GM20431 (cell line): ENCODE data around the gene ANKS1A.
"Not testable (repeated sequence)": the region's sequence is repeated elsewhere in the genome, so short reads cannot be mapped to it uniquely, and the experiment has no call there.

ENCODE experiments used
- in situ Hi-C: fragments of 300-500 bp; cut with MseI, MboI; formaldehyde crosslinking; loops from one replicate; pipeline ENCODE4 v1.15.0; 2020; ENCODE audit warnings: low sequenced_read_pairs; ENCODE audit not compliant: unreplicated experiment

ANKS1A gene

GRCh38 chr6:34917626-34918285 lies 28.7 kb downstream of the ANKS1A start:
- in situ Hi-C loops: no loop called here

GRCh38 chr6:34919651-34920050 lies 30.6 kb downstream of the ANKS1A start:
- in situ Hi-C loops: no loop called here

- in situ Hi-C loops: no loop called here
Observed at GRCh38 chr6:34920097-34920496, 31.0 kb downstream of the ANKS1A start.

GRCh38 chr6:34922177-34922663 lies 33.2 kb downstream of the ANKS1A start:
- in situ Hi-C loops: no loop called here

- in situ Hi-C loops: no loop called here
Observed at GRCh38 chr6:34924831-34925625, 36.0 kb downstream of the ANKS1A start.

- in situ Hi-C loops: no loop called here
Observed at GRCh38 chr6:34926655-34927054, 37.6 kb downstream of the ANKS1A start.

- in situ Hi-C loops: no loop called here
Observed at GRCh38 chr6:34928220-34928619, 39.2 kb downstream of the ANKS1A start.

- in situ Hi-C loops: no loop called here
Observed at GRCh38 chr6:34928695-34929094, 39.6 kb downstream of the ANKS1A start.

GRCh38 chr6:34929241-34929978 lies 40.4 kb downstream of the ANKS1A start:
- in situ Hi-C loops: no loop called here

GRCh38 chr6:34930221-34930620 lies 41.2 kb downstream of the ANKS1A start:
- in situ Hi-C loops: no loop called here

- in situ Hi-C loops: not testable (repeated sequence)
Observed at GRCh38 chr6:34932202-34932601, 43.1 kb downstream of the ANKS1A start.

- in situ Hi-C loops: no loop called here
Observed at GRCh38 chr6:34934516-34934915, 45.5 kb downstream of the ANKS1A start.

GRCh38 chr6:34938268-34938667 lies 49.2 kb downstream of the ANKS1A start:
- in situ Hi-C loops: no loop called here

- in situ Hi-C loops: no loop called here
Observed at GRCh38 chr6:34940030-34940434, 51.0 kb downstream of the ANKS1A start.

GRCh38 chr6:34941421-34941820 lies 52.4 kb downstream of the ANKS1A start:
- in situ Hi-C loops: no loop called here

GRCh38 chr6:34945317-34945716 lies 56.3 kb downstream of the ANKS1A start:
- in situ Hi-C loops: no loop called here

GRCh38 chr6:34947561-34947960 lies 58.5 kb downstream of the ANKS1A start:
- in situ Hi-C loops: no loop called here

- in situ Hi-C loops: no loop called here
Observed at GRCh38 chr6:34949636-34950035, 60.6 kb downstream of the ANKS1A start.

GRCh38 chr6:34950849-34951248 lies 61.8 kb downstream of the ANKS1A start:
- in situ Hi-C loops: no loop called here

GRCh38 chr6:34951731-34952130 lies 62.7 kb downstream of the ANKS1A start:
- in situ Hi-C loops: no loop called here
